ENCODE measurements around the gene KMT2C.
"Not testable (repeated sequence)": the region's sequence is repeated elsewhere in the genome, so short reads cannot be mapped to it uniquely, and the experiment has no call there.

Gene KMT2C

GRCh38 chr7:152353281-152353680 lies 82.5 kb downstream of the KMT2C start:
- not testable (repeated sequence) for DNase-seq

DNA sequence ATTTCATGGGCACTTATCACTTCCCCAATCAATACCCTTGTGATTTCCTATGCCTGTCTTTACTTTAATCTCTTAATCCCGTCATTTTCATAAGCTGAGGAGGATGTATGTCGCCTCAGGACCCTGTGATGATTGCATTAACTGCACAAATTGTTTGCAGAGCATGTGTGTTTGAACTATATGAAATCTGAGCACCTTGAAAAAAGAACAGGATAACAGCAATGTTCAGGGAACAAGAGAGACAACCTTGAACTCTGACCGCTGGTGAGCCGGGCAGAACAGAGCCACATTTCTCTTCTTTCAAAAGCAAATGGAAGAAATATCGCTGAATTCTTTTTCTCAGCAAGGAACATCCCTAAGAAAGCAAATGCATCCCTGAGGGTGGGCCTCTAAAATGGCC lies 84.1 kb downstream of the KMT2C start:
- DNase-seq = not testable (repeated sequence)

DNA sequence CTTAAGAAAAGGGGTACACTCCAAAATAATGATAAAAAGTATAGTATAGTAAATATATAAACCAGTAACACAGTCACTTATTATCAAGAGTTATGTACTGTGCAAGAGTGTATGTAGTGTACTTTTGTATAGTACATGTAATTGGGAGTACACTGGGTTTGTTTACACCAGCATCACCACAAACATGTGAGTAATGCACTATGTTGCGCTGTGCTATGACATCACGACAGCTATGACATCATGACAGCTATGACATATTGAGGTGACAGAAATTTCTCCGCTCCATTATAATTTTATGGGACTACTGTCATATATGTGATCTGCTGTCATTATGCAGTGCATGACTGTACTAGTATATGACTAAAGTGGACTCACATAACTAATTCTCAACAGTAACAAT lies 84.6 kb downstream of the KMT2C start:
- DNase-seq = no peak

GRCh38 chr7:152347888-152348287 lies 87.9 kb downstream of the KMT2C start:
- no peak for DNase-seq

DNA sequence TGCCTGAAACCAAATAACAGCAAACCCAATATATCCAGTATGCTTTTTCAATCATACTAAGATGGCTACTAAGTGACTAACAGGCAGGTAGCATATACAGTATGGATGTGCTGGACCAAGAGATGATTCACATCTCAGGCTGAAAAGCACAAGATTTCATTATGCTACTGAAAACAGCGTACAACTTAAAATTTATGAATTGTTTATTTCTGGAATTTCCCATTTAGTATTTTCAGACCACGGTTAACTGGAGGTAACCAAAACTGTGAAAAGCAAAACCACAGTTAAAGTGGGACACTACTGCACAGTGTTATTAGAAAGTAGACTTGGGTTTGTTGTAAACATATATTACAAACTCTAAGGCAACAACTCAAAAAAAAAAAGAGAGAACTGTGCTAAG lies 91.5 kb downstream of the KMT2C start:
- DNase-seq = no peak

GRCh38 chr7:152342796-152343195 lies 93.0 kb downstream of the KMT2C start:
- no peak for DNase-seq

GRCh38 chr7:152341914-152342236 lies 93.9 kb downstream of the KMT2C start:
- DNase-seq = no peak

DNA sequence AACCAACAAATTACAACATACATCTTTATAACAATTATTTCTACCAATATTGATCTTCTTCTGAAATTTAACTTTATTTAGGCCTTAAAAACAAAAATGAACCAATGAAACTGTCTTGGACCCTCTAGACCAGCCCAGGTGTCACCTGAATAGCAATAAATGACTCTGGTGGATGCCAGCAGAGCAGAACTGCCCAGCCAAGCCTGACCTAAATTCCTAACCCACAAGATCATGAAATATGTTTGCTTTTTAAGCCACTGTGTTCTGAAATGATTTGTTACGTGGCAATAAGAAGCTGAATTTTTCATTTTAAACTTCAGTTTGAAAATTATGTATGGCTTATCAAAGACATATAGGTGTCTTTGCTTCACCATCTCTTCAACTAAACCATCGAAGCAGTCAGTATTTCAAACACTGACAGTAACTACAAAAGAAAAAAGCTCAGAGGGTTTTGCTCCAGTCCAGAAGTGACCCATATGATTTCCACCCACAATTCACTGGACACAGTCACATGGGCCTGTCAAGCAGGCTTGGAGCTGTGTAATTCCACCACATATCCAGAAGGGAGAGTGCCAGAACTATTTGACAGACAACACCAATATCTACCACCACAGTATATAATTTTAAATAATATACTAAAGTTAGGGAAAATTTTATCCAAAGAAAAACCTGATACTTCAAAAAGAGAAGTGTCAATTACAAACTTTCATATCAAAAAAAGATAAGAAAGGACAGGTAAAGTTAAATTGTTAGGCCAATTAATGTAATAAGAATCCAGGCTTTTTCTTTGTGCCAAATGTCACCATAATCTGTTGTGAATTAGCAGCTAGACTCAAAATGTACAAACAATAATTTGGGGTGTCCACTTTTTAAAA lies 94.5 kb downstream of the KMT2C start:
- no peak for DNase-seq

DNA sequence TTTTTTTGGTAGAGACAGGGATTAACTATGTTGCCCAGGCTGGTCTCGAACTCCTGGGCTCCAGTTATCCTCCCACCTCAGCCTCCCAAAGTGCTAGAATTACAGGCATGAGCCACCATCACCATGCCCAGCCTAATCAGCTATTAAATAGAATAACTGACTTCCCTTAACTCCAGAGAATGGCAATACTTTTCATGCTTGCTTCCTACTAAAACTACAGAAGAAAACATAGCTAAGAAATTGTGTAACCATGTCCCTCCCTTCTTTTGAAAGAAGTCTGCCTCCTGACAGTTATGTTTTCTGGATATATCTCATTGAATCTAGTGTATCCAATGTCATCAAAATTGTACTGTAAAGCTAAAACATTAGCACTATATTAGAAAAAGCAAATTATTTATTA lies 95.6 kb downstream of the KMT2C start:
- no peak for DNase-seq

DNA sequence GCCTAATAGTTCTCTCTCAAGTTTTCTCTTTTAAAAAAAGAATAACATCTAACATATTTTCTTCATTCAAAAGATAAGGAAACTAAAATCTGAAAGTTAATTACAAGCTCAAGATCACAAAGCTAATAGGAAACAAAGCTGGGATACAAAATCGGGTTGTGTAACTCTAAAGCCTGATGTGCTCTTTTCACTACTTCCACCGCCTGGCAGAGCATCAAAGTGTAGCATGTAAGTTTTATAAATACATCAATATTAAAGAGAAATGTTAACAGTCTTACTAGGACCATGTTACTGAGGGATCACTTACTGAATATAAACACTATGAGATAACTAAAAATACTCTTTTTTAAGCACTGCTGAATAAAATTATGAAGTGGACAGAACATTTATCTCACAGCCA lies 97.2 kb downstream of the KMT2C start:
- DNase-seq = no peak

DNA sequence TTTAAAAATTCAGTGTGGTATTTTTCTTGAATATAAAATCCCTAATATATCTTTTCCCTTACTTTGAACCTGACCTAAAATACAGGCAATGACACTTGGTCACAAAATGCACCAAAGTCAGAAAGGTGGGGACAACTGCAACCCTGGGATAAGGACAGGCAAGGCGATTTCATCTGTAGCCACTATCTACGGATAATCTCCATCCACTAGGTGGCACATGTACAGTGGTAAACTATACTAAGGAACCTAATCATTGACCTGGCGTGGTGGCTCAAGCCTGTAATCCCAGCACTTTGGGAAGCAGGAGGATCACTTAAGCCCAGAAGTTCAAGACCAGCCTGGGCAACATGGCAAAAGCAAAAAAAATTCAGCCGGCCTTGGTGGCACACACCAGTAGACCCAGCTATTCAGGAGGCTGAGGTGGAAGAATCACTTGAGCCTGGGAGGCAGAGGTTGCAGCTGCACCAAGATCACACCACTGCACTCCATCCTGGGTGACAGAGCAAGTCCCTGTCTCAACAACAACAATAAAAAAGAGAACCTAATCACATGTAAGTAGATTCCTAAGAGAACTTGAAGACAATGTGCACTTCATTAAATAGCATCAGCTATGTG lies 98.9 kb downstream of the KMT2C start:
- DNase-seq = peak; percentile 7 to 13

DNA sequence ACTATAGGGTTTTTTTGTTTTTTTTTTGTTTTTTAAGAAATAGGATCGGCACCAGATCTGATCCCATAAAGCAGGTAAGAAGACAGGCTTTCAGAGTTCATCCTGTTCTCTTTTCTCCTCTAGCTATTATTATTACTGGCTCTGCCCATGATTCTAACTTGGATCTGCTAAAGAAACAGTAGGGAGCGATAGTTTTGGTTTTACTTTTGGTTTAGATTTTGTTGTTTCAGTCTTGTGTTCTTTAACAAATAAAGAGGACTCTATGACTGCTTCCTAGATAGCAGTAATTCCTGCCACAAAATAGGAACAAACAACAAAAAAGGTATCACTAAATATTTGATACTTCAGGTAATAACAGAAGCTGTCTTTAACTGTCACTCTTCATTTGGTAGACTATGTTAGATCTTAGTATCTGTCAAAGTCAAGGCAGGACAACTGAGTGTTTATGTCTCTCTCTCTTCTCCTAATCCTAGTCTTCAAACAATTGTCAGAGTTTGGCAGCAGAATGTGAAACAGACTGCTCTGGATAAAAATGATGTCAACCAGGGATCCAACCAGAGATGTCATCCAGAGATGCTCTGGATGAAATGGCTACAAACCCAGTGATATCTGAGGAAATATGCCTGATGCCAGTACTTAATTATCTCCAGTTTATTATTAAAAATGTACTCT lies 99.8 kb downstream of the KMT2C start:
- no peak for DNase-seq

GRCh38 chr7:152333134-152333533 lies 102.7 kb downstream of the KMT2C start:
- DNase-seq = no peak

- no peak for DNase-seq
Measured at GRCh38 chr7:152330827-152331226, 105.0 kb downstream of the KMT2C start.

GRCh38 chr7:152329469-152329868 lies 106.3 kb downstream of the KMT2C start:
- no peak for DNase-seq

- no peak for DNase-seq
Measured at GRCh38 chr7:152328234-152328633, 107.6 kb downstream of the KMT2C start.

- no peak for DNase-seq
Measured at GRCh38 chr7:152315845-152316244, 120.0 kb downstream of the KMT2C start.

GRCh38 chr7:152313831-152314604 lies 121.8 kb downstream of the KMT2C start:
- no peak for DNase-seq

GRCh38 chr7:152313217-152313616 lies 122.6 kb downstream of the KMT2C start:
- DNase-seq = no peak

- no peak for DNase-seq
Measured at GRCh38 chr7:152312316-152312715, 123.5 kb downstream of the KMT2C start.

- DNase-seq = no peak
Measured at GRCh38 chr7:152307902-152308301, 127.9 kb downstream of the KMT2C start.

- DNase-seq = not testable (repeated sequence)
Measured at GRCh38 chr7:152299542-152300143, 136.2 kb downstream of the KMT2C start.

GRCh38 chr7:152292897-152293296 lies 142.9 kb downstream of the KMT2C start:
- DNase-seq = no peak

Data from activated CD4-positive, alpha-beta T cell treated with anti-CD3 and anti-CD28 coated beads, Interleukin-2, amount 50 U/mL, for 48 hours (primary cell).